GM18951 (cell line): ENCODE data around the gene POU6F2.

Experiments used
- POLR2A ChIP-seq: IDR thresholded peaks from 4 replicates; pipeline ENCODE4 v1.6.1; 2011; ENCODE audit warnings: mild to moderate bottlenecking; ENCODE audit not compliant: insufficient read length, insufficient read depth; ENCODE audit errors: extremely low read depth
- in situ Hi-C: fragments of 300-500 bp; cut with MboI; formaldehyde crosslinking; loops from one replicate; pipeline ENCODE4 v1.12.0; 2022; ENCODE audit warnings: low sequenced_read_pairs, mixed read lengths, inconsistent platforms; ENCODE audit not compliant: unreplicated experiment

POU6F2 gene

DNA sequence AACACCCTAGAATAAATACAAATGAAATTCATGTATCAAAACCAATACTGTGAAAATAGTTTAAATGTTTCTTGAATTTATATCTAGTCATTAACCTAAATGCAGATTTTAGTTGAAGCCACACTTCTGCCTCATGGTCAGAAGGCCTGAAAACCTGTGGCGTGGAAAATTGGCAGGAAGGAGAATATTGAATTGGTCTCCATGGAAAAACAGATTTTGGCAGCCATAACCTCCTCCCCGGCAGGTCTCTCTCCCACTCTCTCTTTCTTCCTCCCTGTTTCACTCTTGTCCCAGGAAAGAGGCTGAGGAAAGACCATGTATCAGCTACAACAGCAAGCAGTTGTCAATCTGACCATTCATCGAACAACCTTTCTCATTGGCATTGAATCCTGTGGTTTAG, 427.9 kb downstream of the POU6F2 start:
- in situ Hi-C loops: no loop called here
- no peak for TF ChIP-seq POLR2A

DNA sequence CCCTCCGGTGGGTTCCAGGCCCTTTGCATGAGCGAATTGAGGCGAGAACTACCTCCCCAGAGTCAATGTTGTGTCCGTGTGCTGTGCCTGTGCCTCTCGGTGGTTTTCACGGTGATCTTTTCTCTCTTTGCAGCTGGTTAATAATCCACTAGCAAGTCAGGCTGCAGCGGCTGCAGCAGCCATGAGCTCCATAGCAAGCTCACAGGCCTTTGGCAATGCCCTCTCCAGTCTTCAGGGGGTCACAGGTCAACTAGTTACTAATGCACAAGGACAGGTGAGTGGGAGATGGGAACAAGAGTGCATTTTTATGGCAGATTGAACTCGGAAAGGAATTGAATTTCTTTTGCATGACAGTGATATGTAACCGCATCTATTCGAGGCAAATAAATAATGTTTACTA, 428.8 kb downstream of the POU6F2 start:
- in situ Hi-C loops: no loop called here
- TF ChIP-seq POLR2A: no peak

GRCh38 chr7:39407137-39407536, 429.4 kb downstream of the POU6F2 start:
- no peak for TF ChIP-seq POLR2A
- in situ Hi-C loops: no loop called here

- in situ Hi-C loops: no loop called here
- no peak for TF ChIP-seq POLR2A
Observed at GRCh38 chr7:39407723-39408122, 430.0 kb downstream of the POU6F2 start.

DNA sequence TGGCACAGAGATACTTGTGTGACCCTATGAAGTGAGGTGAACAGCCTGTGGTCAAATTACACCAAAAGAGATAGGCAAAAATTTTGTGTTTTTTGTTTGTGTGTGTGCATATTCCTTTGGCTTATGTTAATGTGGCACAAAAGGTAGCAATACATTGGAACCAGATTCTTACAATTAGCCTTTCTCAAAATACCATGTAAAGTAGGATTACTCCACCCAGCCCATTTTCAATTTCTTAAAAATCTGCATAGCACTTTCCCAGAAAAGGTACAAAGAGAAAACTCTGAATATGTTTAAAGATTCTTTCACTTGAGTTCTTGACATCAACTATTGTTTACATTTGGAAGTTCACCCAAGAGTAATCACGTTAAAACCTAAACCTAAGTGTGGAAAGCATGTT, 431.2 kb downstream of the POU6F2 start:
- in situ Hi-C loops: no loop called here
- TF ChIP-seq POLR2A: no peak

DNA sequence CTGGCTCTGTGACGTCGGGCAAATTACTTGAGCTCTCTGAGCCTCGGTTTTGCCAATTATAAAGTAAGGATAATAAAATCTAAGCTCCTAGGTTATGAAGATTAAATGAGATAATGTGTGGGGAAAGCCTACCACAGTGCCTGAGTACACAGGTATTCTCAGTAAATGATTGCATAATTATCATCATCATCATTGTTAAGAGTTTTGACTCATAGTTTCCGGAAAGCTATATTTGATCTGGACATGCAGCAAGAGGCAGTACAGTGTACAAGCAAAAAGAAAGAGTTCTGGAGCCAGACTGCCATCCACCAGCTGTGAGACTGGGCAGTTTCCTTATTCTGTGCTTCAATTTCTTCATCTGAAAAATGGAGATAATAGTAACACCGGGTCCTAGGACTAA, 432.9 kb downstream of the POU6F2 start:
- no peak for TF ChIP-seq POLR2A
- in situ Hi-C loops: no loop called here

DNA sequence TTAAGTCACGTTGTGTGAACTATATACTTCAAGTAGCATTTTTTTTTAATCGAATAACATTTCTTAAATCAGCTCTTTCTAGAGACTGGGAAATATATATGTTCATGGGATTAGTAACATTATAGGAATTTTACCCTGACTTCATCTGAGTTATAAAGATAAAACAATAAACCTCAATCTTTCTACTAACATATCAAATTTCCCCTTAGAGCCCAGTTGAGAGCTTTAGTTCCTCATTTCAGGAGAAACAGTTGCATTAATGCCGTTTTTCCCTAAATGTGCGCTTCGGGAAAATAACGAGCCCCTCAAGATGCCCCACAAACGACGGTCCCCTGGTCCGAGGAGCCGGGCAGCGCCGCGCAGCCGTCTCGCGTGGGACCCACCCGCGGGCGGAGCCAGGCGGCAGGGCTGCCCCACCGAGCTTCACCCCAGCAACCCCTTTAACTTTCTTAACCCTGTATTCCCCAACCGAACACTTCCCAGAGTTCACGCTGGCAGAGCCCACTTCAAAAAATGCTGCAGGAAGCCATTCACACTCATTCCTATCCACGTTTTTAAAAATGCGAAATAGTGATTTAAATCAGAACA, 436.0 kb downstream of the POU6F2 start:
- no peak for TF ChIP-seq POLR2A
- in situ Hi-C loops: no loop called here

GRCh38 chr7:39414224-39415035, 436.7 kb downstream of the POU6F2 start:
- in situ Hi-C loops: no loop called here
- TF ChIP-seq POLR2A: peak; percentile 52

DNA sequence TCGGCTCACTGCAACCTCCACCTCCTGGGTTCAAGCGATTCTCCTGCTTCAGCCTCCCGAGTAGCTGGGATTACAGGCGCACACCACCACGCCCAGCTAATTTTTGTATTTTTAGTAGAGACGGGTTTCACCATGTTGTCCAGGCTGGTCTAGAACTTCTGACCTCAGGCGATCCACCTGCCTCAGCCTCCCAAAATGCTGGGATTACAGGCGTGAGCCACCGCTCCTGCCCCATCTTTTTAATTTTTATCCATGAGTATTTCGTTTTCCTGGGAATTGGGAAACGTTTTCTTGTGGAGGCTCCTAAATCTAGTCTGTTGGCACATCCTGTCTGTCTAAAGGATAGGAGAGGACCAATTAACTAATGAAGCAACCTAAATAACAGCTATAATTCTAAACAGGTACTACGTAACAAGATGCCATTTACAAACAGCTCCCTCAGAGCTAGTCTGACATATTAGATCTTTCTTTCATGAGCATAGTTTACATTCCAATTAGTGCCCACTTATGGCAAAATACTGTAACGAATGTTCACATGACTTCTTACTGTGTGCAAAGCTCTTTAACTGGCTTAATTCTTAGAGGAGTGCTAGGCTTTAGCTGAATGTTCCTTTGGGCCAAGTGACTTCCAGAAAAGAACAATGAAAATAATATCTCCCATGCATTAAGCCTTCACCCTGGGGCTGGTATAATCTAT, 437.5 kb downstream of the POU6F2 start:
- in situ Hi-C loops: no loop called here
- no peak for TF ChIP-seq POLR2A

GRCh38 chr7:39416866-39417265, 439.2 kb downstream of the POU6F2 start:
- in situ Hi-C loops: no loop called here
- TF ChIP-seq POLR2A: no peak

GRCh38 chr7:39417642-39418041, 439.9 kb downstream of the POU6F2 start:
- TF ChIP-seq POLR2A: no peak
- in situ Hi-C loops: no loop called here

- no peak for TF ChIP-seq POLR2A
- in situ Hi-C loops: no loop called here
Observed at GRCh38 chr7:39421251-39421650, 443.5 kb downstream of the POU6F2 start.

DNA sequence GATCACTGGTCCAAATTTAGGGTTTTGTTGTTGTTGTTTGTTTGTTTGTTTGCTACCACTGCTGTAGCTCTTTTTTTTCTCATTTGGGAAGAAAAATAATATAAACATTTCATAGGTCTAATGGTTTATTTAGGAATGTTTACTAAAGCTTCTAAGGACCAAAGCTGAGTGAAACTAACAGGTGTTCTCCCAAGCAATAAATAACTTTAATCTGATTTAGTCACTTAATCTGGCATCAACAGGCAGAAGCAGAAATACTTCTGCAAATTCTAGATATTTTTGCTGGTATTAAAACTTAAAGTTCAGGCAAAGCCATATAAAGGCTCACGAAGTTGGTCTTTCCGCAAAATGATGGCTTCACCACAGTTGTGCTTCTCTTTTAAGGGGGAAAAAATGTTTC, 444.0 kb downstream of the POU6F2 start:
- TF ChIP-seq POLR2A: no peak
- in situ Hi-C loops: no loop called here

DNA sequence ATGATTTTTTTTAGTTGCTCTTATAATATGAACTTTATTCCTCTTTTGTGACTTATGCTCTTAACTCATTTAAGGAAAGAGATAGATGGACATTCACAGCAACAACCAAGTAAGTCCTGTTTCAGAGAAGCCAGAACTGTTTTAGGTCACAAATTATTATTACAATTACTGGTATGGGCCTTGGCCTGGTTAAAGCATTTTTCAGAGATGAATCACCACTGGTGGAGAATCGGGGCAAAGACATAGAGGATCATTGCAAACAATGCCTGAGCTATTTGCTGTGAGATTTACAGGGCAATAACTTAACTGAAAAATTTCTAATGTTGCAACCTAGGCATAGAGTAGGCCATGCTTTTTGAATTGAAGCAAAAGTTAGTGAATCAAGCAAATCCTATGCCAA, 450.5 kb downstream of the POU6F2 start:
- in situ Hi-C loops: no loop called here
- no peak for TF ChIP-seq POLR2A
